GM12878 (cell line): ENCODE measurements around the gene IL17B. TPM values are rescaled to one million over a fixed set of nuclear protein-coding genes. Genes with fewer than 3 reads are reported as not detected.

Experiments
- ATAC-seq: fragments of 200-7000 bp; cut with Tn5 transposase; 3 replicates; pipeline ENCODE4 v1.9.1; 2020; ENCODE audit warnings: mild to moderate bottlenecking, moderate library complexity
- BruUV-seq: library from RNA; stranded (reverse); fragments of 400-500 nt; replicated peaks from 2 replicates; lab custom pipeline; 2021; lab: Mats Ljungman, UMichigan
- CTCF ChIA-PET: fragments of 300-600 bp; sonication (Branson Sonifier 250); formaldehyde crosslinking; extraction: SDS; loops from one replicate; lab custom pipeline; 2021; ENCODE audit warnings: inconsistent platforms; lab: Yijun Ruan, JAX
- POLR2A ChIA-PET: fragments of 350-600 bp; formaldehyde crosslinking; extraction: SDS; loops from one replicate; lab custom pipeline; 2021; ENCODE audit warnings: inconsistent platforms; lab: Charles Lee
- RAD21 ChIA-PET: fragments of 300-600 bp; sonication (Branson Sonifier 250); formaldehyde crosslinking; loops from one replicate; lab custom pipeline; 2023; ENCODE audit warnings: antibody characterized with exemption; ENCODE audit not compliant: unreplicated experiment; lab: Charles Lee
- SMC1A ChIA-PET: fragments of 300-600 bp; sonication (Branson Sonifier 250); formaldehyde crosslinking; loops from one replicate; lab custom pipeline; 2023; ENCODE audit not compliant: unreplicated experiment, uncharacterized antibody; lab: Charles Lee
- DNase-seq: peaks from one replicate; pipeline ENCODE4 v3.0.0-alpha.2; 2011; ENCODE audit warnings: low read depth, low spot score
- FAIRE-seq: peaks from 3 replicates; lab custom pipeline; 2011; peaks lifted over from hg19 to GRCh38; lab: Jason Lieb, UNC
- H2AFZ ChIP-seq: 2 replicates; pipeline ENCODE4 v1.6.0; 2011; ENCODE audit warnings: low read depth, low read length, control low read depth; ENCODE audit not compliant: control insufficient read depth
- H3K27ac ChIP-seq: 2 replicates; pipeline ENCODE4 v1.5.1; 2011; ENCODE audit warnings: control low read depth; ENCODE audit not compliant: control insufficient read depth, insufficient read depth
- H3K27me3 ChIP-seq, 2 experiments: replicated peaks in 1 of 2; 2 replicates each; pipeline versions ENCODE4 v1.6.0 to v1.6.1; 2011; ENCODE audit warnings: low read length in 1 of 2; ENCODE audit not compliant: control insufficient read depth in 2 of 2, insufficient read depth in 2 of 2
- H3K36me3 ChIP-seq, 2 experiments: 2 replicates each; pipeline ENCODE4 v1.5.1; 2011; ENCODE audit warnings: low read length in 1 of 2; ENCODE audit not compliant: control insufficient read depth in 2 of 2, insufficient read depth in 2 of 2
- H3K4me1 ChIP-seq: 2 replicates; pipeline ENCODE4 v1.6.1; 2011; ENCODE audit warnings: mild to moderate bottlenecking, low read length, moderate library complexity, mixed read lengths; ENCODE audit not compliant: control insufficient read depth, insufficient read depth
- H3K4me2 ChIP-seq: 2 replicates; pipeline ENCODE4 v1.6.0; 2011; ENCODE audit warnings: control low read depth; ENCODE audit not compliant: control insufficient read depth, insufficient read depth
- H3K4me3 ChIP-seq: fragments of 200-600 bp; sonication (generic); 2 replicates; pipeline ENCODE4 v1.5.1; 2016
- H3K79me2 ChIP-seq: 2 replicates; pipeline ENCODE4 v1.6.0; 2011; ENCODE audit warnings: low read length; ENCODE audit not compliant: control insufficient read depth, insufficient read depth
- H3K9ac ChIP-seq: 2 replicates; pipeline ENCODE4 v1.8.0; 2011; ENCODE audit warnings: low read length, control low read depth, mixed read lengths; ENCODE audit not compliant: control insufficient read depth, insufficient read depth
- H3K9me3 ChIP-seq: replicated peaks from 3 replicates; pipeline ENCODE4 v1.5.1; 2011; ENCODE audit warnings: mild to moderate bottlenecking, low read length; ENCODE audit not compliant: control insufficient read depth, insufficient read depth
- H4K20me1 ChIP-seq: 2 replicates; pipeline ENCODE4 v1.6.0; 2011; ENCODE audit not compliant: control insufficient read depth, insufficient read depth
- EED ChIP-seq: sonication (generic); IDR thresholded peaks from 2 replicates; pipeline ENCODE4 v1.6.1; 2016; ENCODE audit warnings: antibody characterized with exemption, low read depth
- ESRRA ChIP-seq: IDR thresholded peaks from 2 replicates; pipeline ENCODE4 v1.6.1; 2012; ENCODE audit warnings: mild to moderate bottlenecking, low read length, improper control_type of control experiment
- ETV6 ChIP-seq, 2 experiments: fragments of 450-650 bp in 1 of 2; IDR thresholded peaks in 1 of 2; conservative IDR thresholded peaks in 1 of 2; 2 replicates each; pipeline ENCODE4 v1.6.1; 2014; ENCODE audit warnings: antibody characterized with exemption in 1 of 2, borderline replicate concordance in 1 of 2, low read depth in 1 of 2, mild to moderate bottlenecking in 1 of 2, moderate library complexity in 1 of 2
- HDAC6 ChIP-seq: fragments of 200-600 bp; sonication (generic); IDR thresholded peaks from one replicate; pipeline ENCODE4 v1.8.0; 2017; ENCODE audit warnings: antibody characterized with exemption; ENCODE audit not compliant: unreplicated experiment
- NFXL1 ChIP-seq: fragments of 450-650 bp; IDR thresholded peaks from 2 replicates; pipeline ENCODE4 v1.6.1; 2017; ENCODE audit warnings: antibody characterized with exemption, mild to moderate bottlenecking, borderline replicate concordance
- POLR2AphosphoS2 ChIP-seq: IDR thresholded peaks from 2 replicates; pipeline ENCODE4 v1.6.1; 2011; ENCODE audit warnings: low read depth, mild to moderate bottlenecking, low read length, improper control_type of control experiment, moderate library complexity
- POLR2AphosphoS5 ChIP-seq: IDR thresholded peaks from 2 replicates; pipeline ENCODE4 v1.6.1; 2011; ENCODE audit warnings: mild to moderate bottlenecking, low read length, inconsistent platforms
- POU2F2 ChIP-seq: IDR thresholded peaks from 3 replicates; pipeline ENCODE4 v1.6.1; 2011; ENCODE audit warnings: low read depth, mild to moderate bottlenecking, low read length, borderline replicate concordance
- RUNX3 ChIP-seq: IDR thresholded peaks from 2 replicates; pipeline ENCODE4 v1.6.1; 2012; ENCODE audit warnings: low read length, inconsistent platforms
- SMARCA5 ChIP-seq: fragments of 450-650 bp; IDR thresholded peaks from 2 replicates; pipeline ENCODE4 v1.6.1; 2017; ENCODE audit warnings: mild to moderate bottlenecking
- ZNF622 ChIP-seq: fragments of 450-650 bp; IDR thresholded peaks from 2 replicates; pipeline ENCODE4 v1.6.1; 2017; ENCODE audit warnings: mild to moderate bottlenecking, inconsistent platforms
- ZZZ3 ChIP-seq: IDR thresholded peaks from 2 replicates; pipeline ENCODE4 v1.6.1; 2011; ENCODE audit warnings: low read depth; ENCODE audit not compliant: control insufficient read depth, insufficient read length
- WGBS: methylation state at CpG from one replicate; pipeline ENCODE4 v1.1.6; 2016; ENCODE audit warnings: low lambda C conversion rate; ENCODE audit not compliant: insufficient replicate concordance, insufficient coverage; ENCODE audit errors: missing lambda C conversion rate; 5-methylcytosine and 5-hydroxymethylcytosine counted together
- in situ Hi-C: fragments of 300-500 bp; cut with MboI; formaldehyde crosslinking; loops from 9 replicates; pipeline ENCODE4 v1.14.3; 2018; ENCODE audit warnings: mixed read lengths
- intact Hi-C: fragments of 100-400 bp; cut with micrococcal nuclease; formaldehyde crosslinking; loops from one replicate; pipeline ENCODE4 v1.14.2; 2022; ENCODE audit not compliant: unreplicated experiment
- polyA plus RNA-seq, 11 experiments: library from polyadenylated mRNA; depleted of rRNA in 4 of 11; unstranded in 6 of 11; stranded (reverse) in 5 of 11; fragments of >200 nt; fragmentation: Nextera tagmentation in 4 of 11; fragmentation: Illumina TruSeq in 1 of 11; extraction: Ambion mirVana in 4 of 11; extraction: Trizol in 1 of 11; gene quantifications; 1 replicate in 1 of 11; 2 replicates in 10 of 11; pipeline versions ENCODE4 v1.2.1 to v1.2.3, GENCODE V29; 2011 to 2016; ENCODE audit warnings: inconsistent platforms in 2 of 11, missing spikeins in 2 of 11, low read depth in 1 of 11
- total RNA-seq, 4 experiments: library from RNA; depleted of rRNA in 3 of 4; stranded (reverse); fragments of >200 nt in 3 of 4; fragmentation: Illumina TruSeq in 1 of 4; extraction: Trizol in 1 of 4; gene quantifications; 2 replicates each; pipeline versions ENCODE4 v1.2.1 to v1.2.3, GENCODE V29; 2013 to 2021
- TF ChIP-seq, protein P1 (sequence below): IDR thresholded peaks from 2 replicates; pipeline ENCODE4 v1.6.1; 2012; ENCODE audit warnings: low read length, inconsistent platforms
- TF ChIP-seq, protein P2 (sequence below), 3 experiments: IDR thresholded peaks in 2 of 3; conservative IDR thresholded peaks in 1 of 3; 2 replicates each; pipeline ENCODE4 v1.5.1; 2011; ENCODE audit warnings: low read depth in 3 of 3, low read length in 3 of 3, mild to moderate bottlenecking in 3 of 3, control low read depth in 2 of 3, moderate library complexity in 2 of 3, inconsistent platforms in 1 of 3, mixed read lengths in 1 of 3; ENCODE audit not compliant: control insufficient read depth in 2 of 3, insufficient read depth in 1 of 3; ENCODE audit errors: extremely low read depth in 1 of 3
- TF ChIP-seq, protein P3 (sequence below): fragments of 450-650 bp; IDR thresholded peaks from 2 replicates; pipeline ENCODE4 v1.6.1; 2018; ENCODE audit warnings: borderline replicate concordance, mild to moderate bottlenecking; ENCODE audit not compliant: partially characterized antibody

IL17B gene
- total and polyA plus RNA-seq, 10 of the 15 experiments (the other 5 are each of a cell fraction or from before 2014, with no cell fraction given) = not detected

DNA sequence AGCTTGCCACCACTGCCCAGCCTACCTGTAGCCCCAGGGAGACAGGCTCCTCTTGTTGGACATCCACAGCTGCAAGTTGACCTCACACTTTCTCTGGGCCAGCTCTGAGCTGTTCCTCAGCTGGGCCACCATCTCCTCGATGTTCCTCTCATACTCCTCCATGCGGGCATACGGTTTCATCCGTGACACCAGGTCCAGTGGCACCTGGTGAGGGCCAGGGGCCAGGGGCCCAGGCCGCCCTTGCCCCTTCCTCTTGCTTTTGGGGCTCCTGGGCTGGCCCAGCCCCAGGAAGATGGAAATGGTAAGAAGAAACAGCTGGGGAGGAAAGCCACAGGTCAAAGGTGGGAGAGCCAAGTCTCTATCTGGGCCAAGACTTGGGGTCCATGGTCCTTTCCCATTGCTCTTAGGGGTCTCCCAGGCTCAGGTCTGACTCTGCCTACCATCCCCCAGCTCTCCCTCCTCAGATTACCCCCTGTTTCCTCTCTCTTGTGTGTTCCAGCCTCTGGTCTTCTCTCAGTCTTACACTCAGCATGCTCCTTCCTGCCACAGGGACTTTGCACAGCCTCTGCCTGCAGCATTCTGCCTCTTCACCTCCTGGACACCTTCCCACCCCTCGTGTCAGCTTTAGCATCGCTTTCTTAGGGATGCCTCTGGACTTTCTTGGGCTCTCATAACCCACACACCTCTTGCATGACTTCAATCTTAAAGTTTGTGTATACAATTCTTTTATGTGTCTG is 2.2 kb downstream of the IL17B start (continued):
- TF ChIP-seq ETV6 (conservative IDR thresholded peaks at IDR 0.05 in 1 of 2, IDR thresholded peaks at IDR 0.05 in 1 of 2; ENCODE audit: borderline replicate concordance in 1 of 2, low read depth in 1 of 2) (no peak), EED (no peak), NFXL1 (no peak), ZZZ3 (no peak), ESRRA (no peak), POU2F2 (no peak), POLR2AphosphoS5 (no peak), ZNF622 (no peak)
- TF ChIP-seq, protein P1, sequence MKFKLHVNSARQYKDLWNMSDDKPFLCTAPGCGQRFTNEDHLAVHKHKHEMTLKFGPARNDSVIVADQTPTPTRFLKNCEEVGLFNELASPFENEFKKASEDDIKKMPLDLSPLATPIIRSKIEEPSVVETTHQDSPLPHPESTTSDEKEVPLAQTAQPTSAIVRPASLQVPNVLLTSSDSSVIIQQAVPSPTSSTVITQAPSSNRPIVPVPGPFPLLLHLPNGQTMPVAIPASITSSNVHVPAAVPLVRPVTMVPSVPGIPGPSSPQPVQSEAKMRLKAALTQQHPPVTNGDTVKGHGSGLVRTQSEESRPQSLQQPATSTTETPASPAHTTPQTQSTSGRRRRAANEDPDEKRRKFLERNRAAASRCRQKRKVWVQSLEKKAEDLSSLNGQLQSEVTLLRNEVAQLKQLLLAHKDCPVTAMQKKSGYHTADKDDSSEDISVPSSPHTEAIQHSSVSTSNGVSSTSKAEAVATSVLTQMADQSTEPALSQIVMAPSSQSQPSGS = no peak

DNA sequence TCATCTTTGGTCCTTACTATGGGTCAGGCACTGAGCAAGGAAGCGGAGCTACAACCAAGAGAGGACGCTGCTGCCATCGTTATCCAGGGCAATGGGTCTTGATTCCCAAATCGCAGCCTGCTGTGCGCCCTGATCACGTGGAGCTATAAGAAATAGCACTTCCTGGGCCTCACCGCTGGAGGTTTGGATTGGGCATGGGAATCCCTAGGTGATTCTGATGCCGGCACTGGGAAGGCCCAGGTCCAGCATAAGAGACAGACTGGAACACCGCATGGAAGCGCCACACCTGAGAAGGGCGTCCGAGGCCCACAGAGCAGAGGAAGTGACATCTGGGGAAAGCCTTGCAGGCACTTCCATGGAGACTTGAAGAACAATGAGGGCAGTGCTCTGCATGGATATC is 3.0 kb downstream of the IL17B start:
- Histone ChIP-seq H3K9ac (no peak overlapping the region), H4K20me1 (no peaks in the 10 kb centered on the region), H3K4me3 (no peak overlapping the region), H3K27ac (no peak overlapping the region), H3K79me2 (no peaks in the 10 kb centered on the region), H3K9me3 (no peaks in the 10 kb centered on the region), H3K36me3 (no peaks in the 10 kb centered on the region), H3K4me2 (no peak overlapping the region), H2AFZ (no peak overlapping the region), H3K27me3 (peaks cover 0 to 2% of the 10 kb centered on the region in 2 experiments; a peak in 2 of 4 replicates), H3K4me1 (no peaks in the 10 kb centered on the region)
- 73% methylated on average over 12 of the region's 12 CpGs for WGBS
- BruUV-seq = no TSS peak
- intact Hi-C loops = no loop called here
- in situ Hi-C loops = no loop called here
- SMC1A ChIA-PET = interaction anchor here (0.6 to 1.3 kb wide), 3 partner anchors 59 to 497 kb away, joined by 3 to 4 read pairs (median 3); no protein-coding TSS in a partner anchor
- POLR2A ChIA-PET = no interaction called here
- RAD21 ChIA-PET = no interaction called here
- CTCF ChIA-PET = interaction anchor here (0.7 to 6.6 kb wide), 7 partner anchors 9 to 242 kb away, joined by 3 to 90 read pairs (median 4); no protein-coding TSS in a partner anchor
- no peak for DNase-seq
- FAIRE-seq = no peak
- no peak for ATAC-seq
- TF ChIP-seq SMARCA5 (no peak), HDAC6 (no peak), POLR2AphosphoS2 (no peak), RUNX3 (no peak)
- TF ChIP-seq, protein P1 = no peak
- TF ChIP-seq, protein P2, sequence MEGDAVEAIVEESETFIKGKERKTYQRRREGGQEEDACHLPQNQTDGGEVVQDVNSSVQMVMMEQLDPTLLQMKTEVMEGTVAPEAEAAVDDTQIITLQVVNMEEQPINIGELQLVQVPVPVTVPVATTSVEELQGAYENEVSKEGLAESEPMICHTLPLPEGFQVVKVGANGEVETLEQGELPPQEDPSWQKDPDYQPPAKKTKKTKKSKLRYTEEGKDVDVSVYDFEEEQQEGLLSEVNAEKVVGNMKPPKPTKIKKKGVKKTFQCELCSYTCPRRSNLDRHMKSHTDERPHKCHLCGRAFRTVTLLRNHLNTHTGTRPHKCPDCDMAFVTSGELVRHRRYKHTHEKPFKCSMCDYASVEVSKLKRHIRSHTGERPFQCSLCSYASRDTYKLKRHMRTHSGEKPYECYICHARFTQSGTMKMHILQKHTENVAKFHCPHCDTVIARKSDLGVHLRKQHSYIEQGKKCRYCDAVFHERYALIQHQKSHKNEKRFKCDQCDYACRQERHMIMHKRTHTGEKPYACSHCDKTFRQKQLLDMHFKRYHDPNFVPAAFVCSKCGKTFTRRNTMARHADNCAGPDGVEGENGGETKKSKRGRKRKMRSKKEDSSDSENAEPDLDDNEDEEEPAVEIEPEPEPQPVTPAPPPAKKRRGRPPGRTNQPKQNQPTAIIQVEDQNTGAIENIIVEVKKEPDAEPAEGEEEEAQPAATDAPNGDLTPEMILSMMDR (IDR thresholded peaks at IDR 0.05 in 2 of 3, conservative IDR thresholded peaks at IDR 0.05 in 1 of 3; ENCODE audit: control insufficient read depth in 2 of 3, extremely low read depth in 1 of 3, insufficient read depth in 1 of 3, low read depth in 3 of 3, low read length in 3 of 3) = no peak
- TF ChIP-seq, protein P3, sequence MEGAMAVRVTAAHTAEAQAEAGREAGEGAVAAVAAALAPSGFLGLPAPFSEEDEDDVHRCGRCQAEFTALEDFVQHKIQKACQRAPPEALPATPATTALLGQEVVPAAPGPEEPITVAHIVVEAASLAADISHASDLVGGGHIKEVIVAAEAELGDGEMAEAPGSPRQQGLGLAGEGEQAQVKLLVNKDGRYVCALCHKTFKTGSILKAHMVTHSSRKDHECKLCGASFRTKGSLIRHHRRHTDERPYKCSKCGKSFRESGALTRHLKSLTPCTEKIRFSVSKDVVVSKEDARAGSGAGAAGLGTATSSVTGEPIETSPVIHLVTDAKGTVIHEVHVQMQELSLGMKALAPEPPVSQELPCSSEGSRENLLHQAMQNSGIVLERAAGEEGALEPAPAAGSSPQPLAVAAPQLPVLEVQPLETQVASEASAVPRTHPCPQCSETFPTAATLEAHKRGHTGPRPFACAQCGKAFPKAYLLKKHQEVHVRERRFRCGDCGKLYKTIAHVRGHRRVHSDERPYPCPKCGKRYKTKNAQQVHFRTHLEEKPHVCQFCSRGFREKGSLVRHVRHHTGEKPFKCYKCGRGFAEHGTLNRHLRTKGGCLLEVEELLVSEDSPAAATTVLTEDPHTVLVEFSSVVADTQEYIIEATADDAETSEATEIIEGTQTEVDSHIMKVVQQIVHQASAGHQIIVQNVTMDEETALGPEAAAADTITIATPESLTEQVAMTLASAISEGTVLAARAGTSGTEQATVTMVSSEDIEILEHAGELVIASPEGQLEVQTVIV = no peak
